ENCODE results near the gene CMTM8. TPM values are rescaled to one million over a fixed set of nuclear protein-coding genes. Genes with fewer than 3 reads are reported as not detected.
"Not testable (repeated sequence)": the region's sequence is repeated elsewhere in the genome, so short reads cannot be mapped to it uniquely, and the experiment has no call there.

The CMTM8 gene
- polyA plus RNA-seq, 2 of the 4 experiments (the other 2 are of a cell fraction), result 8.4 to 15.6 TPM

GRCh38 chr3:32228743-32229142, 9.7 kb upstream of the CMTM8 start:
- DNase-seq (ENCODE audit: low read depth in 1 of 2, low spot score in 1 of 2); FAIRE-seq; ATAC-seq; H3K4me3 ChIP-seq; POLR2A ChIA-PET; H3K4me2 ChIP-seq; H3K27ac ChIP-seq; CTCF ChIA-PET: not testable (repeated sequence)
- Histone ChIP-seq H3K4me1 (peaks cover 13% of the 10 kb centered on the region), H3K9me3 (peaks cover 10% of the 10 kb centered on the region)
- 63% methylated on average over 4 of the region's 4 CpGs for WGBS (ENCODE audit: missing lambda C conversion rate)

- peaks cover 10% of the 10 kb centered on the region for H3K9me3 ChIP-seq
- TF ChIP-seq MYC (IDR thresholded peaks at IDR 0.05; ENCODE audit: borderline replicate concordance, low read length), result no peak
- no peak for TF ChIP-seq MAX (IDR thresholded peaks at IDR 0.05)
- no peak for TF ChIP-seq CHD2 (IDR thresholded peaks at IDR 0.05; ENCODE audit: low read length, partially characterized antibody)
- TF ChIP-seq TP53 (CRISPR knock-in tag; IDR thresholded peaks at IDR 0.05), result no peak
- no peak for TF ChIP-seq SREBF2 (IDR thresholded peaks at IDR 0.05)
- no peak for TF ChIP-seq NPAS2 (CRISPR knock-in tag; IDR thresholded peaks at IDR 0.05; ENCODE audit: borderline replicate concordance)
- TF ChIP-seq RAD21 (conservative IDR thresholded peaks at IDR 0.05 in 1 of 2, IDR thresholded peaks at IDR 0.05 in 1 of 2), result no peak
- H3K4me3 ChIP-seq, result no peak overlapping the region
- no peak for FAIRE-seq
- H3K4me2 ChIP-seq, result no peak overlapping the region
- no peak overlapping the region; a peak in 1 of 6 replicates for H3K27ac ChIP-seq
- ChIA-PET POLR2A (no interaction called here), CTCF (interaction anchor here (0.7 kb wide), 1 partner anchor 29 kb away, joined by 5 read pairs; no protein-coding TSS in a partner anchor)
- DNase-seq (ENCODE audit: low read depth in 1 of 2, low spot score in 1 of 2), result no peak
- peaks cover 13% of the 10 kb centered on the region for H3K4me1 ChIP-seq
- ATAC-seq, result no peak
- 63% methylated on average over 4 of the region's 4 CpGs for WGBS (ENCODE audit: missing lambda C conversion rate)
Observed at GRCh38 chr3:32229565-32229964, 8.9 kb upstream of the CMTM8 start.

- Histone ChIP-seq H3K4me3 (no peak overlapping the region), H3K9me3 (peaks cover 5% of the 10 kb centered on the region; the same call in 1 of the 3 replicates), H3K4me1 (peaks cover 11% of the 10 kb centered on the region), H3K4me2 (no peak overlapping the region), H3K27ac (no peak overlapping the region)
- FAIRE-seq (no peak), DNase-seq (ENCODE audit: low read depth in 1 of 2, low spot score in 1 of 2) (no peak), ATAC-seq (no peak)
- TF ChIP-seq KDM5A (IDR thresholded peaks at IDR 0.05) (no peak), CBX2 (IDR thresholded peaks at IDR 0.05; ENCODE audit: borderline replicate concordance, low read depth) (no peak), MAX (IDR thresholded peaks at IDR 0.05) (no peak), EHF (CRISPR knock-in tag; IDR thresholded peaks at IDR 0.05) (no peak), BCL3 (IDR thresholded peaks at IDR 0.05) (no peak), EHMT2 (IDR thresholded peaks at IDR 0.05; ENCODE audit: low read depth) (no peak), RCOR1 (IDR thresholded peaks at IDR 0.05; ENCODE audit: low read depth, low read length) (no peak), HOXA7 (CRISPR knock-in tag; IDR thresholded peaks at IDR 0.05) (no peak), RFX5 (IDR thresholded peaks at IDR 0.05) (no peak), SREBF2 (IDR thresholded peaks at IDR 0.05) (no peak), POLR2AphosphoS2 (conservative IDR thresholded peaks at IDR 0.05; ENCODE audit: low read length) (no peak), HOXB5 (CRISPR knock-in tag; IDR thresholded peaks at IDR 0.05) (no peak), CHD2 (IDR thresholded peaks at IDR 0.05; ENCODE audit: low read length, partially characterized antibody) (no peak), NPAS2 (CRISPR knock-in tag; IDR thresholded peaks at IDR 0.05; ENCODE audit: borderline replicate concordance) (no peak), MAZ (IDR thresholded peaks at IDR 0.05; ENCODE audit: borderline replicate concordance, low read depth, low read length) (no peak), JUN (IDR thresholded peaks at IDR 0.05) (no peak)
- TF ChIP-seq, protein P1, sequence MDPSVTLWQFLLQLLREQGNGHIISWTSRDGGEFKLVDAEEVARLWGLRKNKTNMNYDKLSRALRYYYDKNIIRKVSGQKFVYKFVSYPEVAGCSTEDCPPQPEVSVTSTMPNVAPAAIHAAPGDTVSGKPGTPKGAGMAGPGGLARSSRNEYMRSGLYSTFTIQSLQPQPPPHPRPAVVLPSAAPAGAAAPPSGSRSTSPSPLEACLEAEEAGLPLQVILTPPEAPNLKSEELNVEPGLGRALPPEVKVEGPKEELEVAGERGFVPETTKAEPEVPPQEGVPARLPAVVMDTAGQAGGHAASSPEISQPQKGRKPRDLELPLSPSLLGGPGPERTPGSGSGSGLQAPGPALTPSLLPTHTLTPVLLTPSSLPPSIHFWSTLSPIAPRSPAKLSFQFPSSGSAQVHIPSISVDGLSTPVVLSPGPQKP (IDR thresholded peaks at IDR 0.05; ENCODE audit: low read depth, low read length), result no peak
- TF ChIP-seq, protein P2, sequence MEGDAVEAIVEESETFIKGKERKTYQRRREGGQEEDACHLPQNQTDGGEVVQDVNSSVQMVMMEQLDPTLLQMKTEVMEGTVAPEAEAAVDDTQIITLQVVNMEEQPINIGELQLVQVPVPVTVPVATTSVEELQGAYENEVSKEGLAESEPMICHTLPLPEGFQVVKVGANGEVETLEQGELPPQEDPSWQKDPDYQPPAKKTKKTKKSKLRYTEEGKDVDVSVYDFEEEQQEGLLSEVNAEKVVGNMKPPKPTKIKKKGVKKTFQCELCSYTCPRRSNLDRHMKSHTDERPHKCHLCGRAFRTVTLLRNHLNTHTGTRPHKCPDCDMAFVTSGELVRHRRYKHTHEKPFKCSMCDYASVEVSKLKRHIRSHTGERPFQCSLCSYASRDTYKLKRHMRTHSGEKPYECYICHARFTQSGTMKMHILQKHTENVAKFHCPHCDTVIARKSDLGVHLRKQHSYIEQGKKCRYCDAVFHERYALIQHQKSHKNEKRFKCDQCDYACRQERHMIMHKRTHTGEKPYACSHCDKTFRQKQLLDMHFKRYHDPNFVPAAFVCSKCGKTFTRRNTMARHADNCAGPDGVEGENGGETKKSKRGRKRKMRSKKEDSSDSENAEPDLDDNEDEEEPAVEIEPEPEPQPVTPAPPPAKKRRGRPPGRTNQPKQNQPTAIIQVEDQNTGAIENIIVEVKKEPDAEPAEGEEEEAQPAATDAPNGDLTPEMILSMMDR (IDR thresholded peaks at IDR 0.05), result no peak
- POLR2A ChIA-PET, result no interaction called here
- CTCF ChIA-PET, result interaction anchor here (0.7 to 0.8 kb wide), 2 partner anchors 60 to 539 kb away, joined by 3 to 4 read pairs; no protein-coding TSS in a partner anchor
Observed at GRCh38 chr3:32236377-32236776, 2.1 kb upstream of the CMTM8 start.

All from A549 (cell line).